ENCODE data around the gene DRG2. TPM values are rescaled to one million over a fixed set of nuclear protein-coding genes. Genes with fewer than 3 reads are reported as not detected.

Gene DRG2
- total RNA-seq, 1 experiment from 2014 or later, result 52.0 TPM

DNA sequence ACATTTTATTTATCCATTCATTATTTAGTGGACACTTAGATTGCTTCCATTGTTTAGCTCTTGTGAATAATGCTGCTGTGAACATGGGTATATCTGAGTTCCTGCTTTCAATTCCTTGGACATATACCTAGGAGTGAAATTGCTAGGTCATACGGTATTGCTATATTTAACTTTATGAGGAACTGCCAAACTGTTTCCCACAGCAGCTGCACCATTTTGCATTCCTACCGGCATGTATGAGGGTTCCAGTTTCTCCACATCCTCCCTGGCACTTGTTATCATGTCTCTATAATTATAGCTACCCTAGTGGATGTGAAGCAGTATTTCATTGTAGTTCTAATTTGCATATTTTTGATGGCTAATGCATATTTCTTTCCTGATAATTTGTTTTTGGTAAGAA, 23.7 kb upstream of the DRG2 start:
- Histone ChIP-seq H3K18ac (ENCODE audit: insufficient read length, low read depth, low read length) (no peak overlapping the region), H3K56ac (ENCODE audit: insufficient read length, low read depth, low read length) (no peak overlapping the region), H3T11ph (ENCODE audit: low read length) (no peak overlapping the region), H3K27ac (ENCODE audit: insufficient read length, low read depth, low read length) (no peak overlapping the region), H3K9me3 (ENCODE audit: control insufficient read depth, low read depth, low read length) (no peaks in the 10 kb centered on the region), H4K91ac (ENCODE audit: insufficient read length, low read depth, low read length) (no peak overlapping the region), H4K5ac (ENCODE audit: insufficient read length, low read depth, low read length) (no peak overlapping the region), H3K14ac (ENCODE audit: insufficient read depth, low read length) (no peak overlapping the region), H3K4me1 (ENCODE audit: insufficient read depth, low read length) (no peaks in the 10 kb centered on the region), H2BK5ac (ENCODE audit: insufficient read length, low read length) (no peak overlapping the region), H2BK20ac (ENCODE audit: low read depth, low read length, poor library complexity, severe bottlenecking) (no peak overlapping the region), H3K79me2 (ENCODE audit: insufficient read depth, low read length) (no peaks in the 10 kb centered on the region), H3K4me2 (ENCODE audit: insufficient read depth, insufficient read length, low read length) (no peak overlapping the region), H2BK120ac (ENCODE audit: low read depth, low read length, poor library complexity, severe bottlenecking) (no peak overlapping the region), H3K23me2 (ENCODE audit: insufficient read length, low read depth, low read length, poor library complexity, severe bottlenecking) (no peaks in the 10 kb centered on the region), H3K4ac (ENCODE audit: low read depth, low read length) (no peak overlapping the region), H3K27me3 (ENCODE audit: insufficient read depth, low read length) (no peaks in the 10 kb centered on the region), H2AK5ac (ENCODE audit: insufficient read length, low read length) (no peak overlapping the region), H2BK12ac (ENCODE audit: insufficient read length, low read depth, low read length) (no peak overlapping the region), H3K79me1 (ENCODE audit: insufficient read depth, low read depth, low read length, poor library complexity, severe bottlenecking) (no peaks in the 10 kb centered on the region), H2BK15ac (ENCODE audit: low read depth, low read length) (no peak overlapping the region), H2AFZ (ENCODE audit: low read length) (no peak overlapping the region), H4K20me1 (ENCODE audit: control insufficient read depth, insufficient read depth, insufficient read length) (no peaks in the 10 kb centered on the region), H3K23ac (ENCODE audit: insufficient read length, low read depth, low read length) (no peak overlapping the region), H3K9ac (ENCODE audit: extremely low read depth, insufficient read length, low read length) (no peak overlapping the region), H4K8ac (replicated peaks; ENCODE audit: insufficient read length, low read depth, low read length) (no peak overlapping the region)
- no peaks in the 10 kb centered on the region for H3K9me3 Mint-ChIP-seq
- H3K4me3 Mint-ChIP-seq, result no peak overlapping the region
- H3K36me3 Mint-ChIP-seq (ENCODE audit: insufficient read depth in 1 of 3, low read depth in 3 of 3), result peaks cover 14 to 46% (median 23%) of the 10 kb centered on the region in 3 experiments; a peak in 6 of 7 replicates
- H3K27ac Mint-ChIP-seq, result no peak overlapping the region
- no CpG with 5 or more reads among the region's 2 CpGs for WGBS (ENCODE audit: extremely low coverage, insufficient read length, low lambda C conversion rate)
- DNase-seq, result no peak
- no peaks in the 10 kb centered on the region for H3K27me3 Mint-ChIP-seq (ENCODE audit: low read depth)
- TF ChIP-seq, protein P1, sequence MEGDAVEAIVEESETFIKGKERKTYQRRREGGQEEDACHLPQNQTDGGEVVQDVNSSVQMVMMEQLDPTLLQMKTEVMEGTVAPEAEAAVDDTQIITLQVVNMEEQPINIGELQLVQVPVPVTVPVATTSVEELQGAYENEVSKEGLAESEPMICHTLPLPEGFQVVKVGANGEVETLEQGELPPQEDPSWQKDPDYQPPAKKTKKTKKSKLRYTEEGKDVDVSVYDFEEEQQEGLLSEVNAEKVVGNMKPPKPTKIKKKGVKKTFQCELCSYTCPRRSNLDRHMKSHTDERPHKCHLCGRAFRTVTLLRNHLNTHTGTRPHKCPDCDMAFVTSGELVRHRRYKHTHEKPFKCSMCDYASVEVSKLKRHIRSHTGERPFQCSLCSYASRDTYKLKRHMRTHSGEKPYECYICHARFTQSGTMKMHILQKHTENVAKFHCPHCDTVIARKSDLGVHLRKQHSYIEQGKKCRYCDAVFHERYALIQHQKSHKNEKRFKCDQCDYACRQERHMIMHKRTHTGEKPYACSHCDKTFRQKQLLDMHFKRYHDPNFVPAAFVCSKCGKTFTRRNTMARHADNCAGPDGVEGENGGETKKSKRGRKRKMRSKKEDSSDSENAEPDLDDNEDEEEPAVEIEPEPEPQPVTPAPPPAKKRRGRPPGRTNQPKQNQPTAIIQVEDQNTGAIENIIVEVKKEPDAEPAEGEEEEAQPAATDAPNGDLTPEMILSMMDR (conservative IDR thresholded peaks at IDR 0.05), result no peak
- no peaks in the 10 kb centered on the region; a peak in 1 of 4 replicates for H3K4me1 Mint-ChIP-seq

Measured in H9 (cell line).